Nephron progenitor cell (in vitro differentiated cells): Measurements from ENCODE around the gene WDR45.
A peak's percentile ranks its signal among the peaks of the same experiment; 100 is the strongest.

ENCODE experiments used
- DNase-seq: peaks from one replicate; pipeline ENCODE4 v3.0.0; 2021
- H3K27ac Mint-ChIP-seq: 2 replicates; pipeline ENCODE4 v1.8.0; 2021; ENCODE audit warnings: mild to moderate bottlenecking, moderate library complexity, mixed read lengths
- H3K27me3 Mint-ChIP-seq: 2 replicates; pipeline ENCODE4 v1.8.0; 2021; ENCODE audit warnings: mild to moderate bottlenecking, low read depth, mixed read lengths; ENCODE audit not compliant: poor library complexity
- H3K36me3 Mint-ChIP-seq: 2 replicates; pipeline ENCODE4 v1.8.0; 2021; ENCODE audit warnings: low read depth, mixed read lengths
- H3K4me1 Mint-ChIP-seq: 2 replicates; pipeline ENCODE4 v1.8.0; 2021; ENCODE audit warnings: mixed read lengths
- H3K4me3 Mint-ChIP-seq: 2 replicates; pipeline ENCODE4 v1.8.0; 2021; ENCODE audit warnings: mild to moderate bottlenecking, moderate library complexity, mixed read lengths
- H3K9me3 Mint-ChIP-seq: 2 replicates; pipeline ENCODE4 v1.8.0; 2021; ENCODE audit warnings: mild to moderate bottlenecking, moderate library complexity, mixed read lengths
- CTCF ChIP-seq: fragments of 200-600 bp; sonication (generic); IDR thresholded peaks from 2 replicates; pipeline ENCODE4 v1.5.0; 2021; ENCODE audit warnings: antibody characterized with exemption

Gene WDR45

GRCh38 chrX:49053223-49054072 lies 26.2 kb downstream of the WDR45 start:
- no peak overlapping the region for H3K27ac Mint-ChIP-seq
- H3K36me3 Mint-ChIP-seq: peaks cover 16% of the 10 kb centered on the region
- no peak for TF ChIP-seq CTCF
- peaks cover 22% of the 10 kb centered on the region for H3K4me1 Mint-ChIP-seq
- H3K4me3 Mint-ChIP-seq: peak overlapping the region; percentile 87
- DNase-seq: peak; percentile 83
- peaks cover 66% of the 10 kb centered on the region for H3K9me3 Mint-ChIP-seq
- peaks cover 3% of the 10 kb centered on the region for H3K27me3 Mint-ChIP-seq

- H3K4me1 Mint-ChIP-seq: peaks cover 36% of the 10 kb centered on the region
- peaks cover 3% of the 10 kb centered on the region for H3K27me3 Mint-ChIP-seq
- no peak for DNase-seq
- H3K36me3 Mint-ChIP-seq: peaks cover under 1% of the 10 kb centered on the region
- H3K27ac Mint-ChIP-seq: no peak overlapping the region
- TF ChIP-seq CTCF: no peak
- H3K9me3 Mint-ChIP-seq: peaks cover 39% of the 10 kb centered on the region
- H3K4me3 Mint-ChIP-seq: peak overlapping the region; percentile 93
These were observed 35.8 kb downstream of the WDR45 start for GRCh38 chrX:49043987-49044281.

GRCh38 chrX:49043220-49043986 lies 36.3 kb downstream of the WDR45 start, which contains the start of gene TFE3:
Gene TFE3 (minus strand): TSS chrX:49043357. CDS start chrX:49043226, 131 bp downstream.
- Mint-ChIP-seq H3K4me1 (peaks cover 41% of the 10 kb centered on the region), H3K9me3 (peaks cover 41% of the 10 kb centered on the region), H3K36me3 (peaks cover 6% of the 10 kb centered on the region), H3K27me3 (peaks cover 3% of the 10 kb centered on the region), H3K27ac (peak within 1 kb of the TSS; percentile 98), H3K4me3 (peak within 1 kb of the TSS; percentile 93)
- peak; percentile 48 for TF ChIP-seq CTCF
- peak; percentile 95 for DNase-seq

GRCh38 chrX:49042581-49043219 lies 37.0 kb downstream of the WDR45 start:
- DNase-seq: no peak
- no peak for TF ChIP-seq CTCF
- H3K4me3 Mint-ChIP-seq: peak overlapping the region; percentile 93
- H3K27ac Mint-ChIP-seq: peak overlapping the region; percentile 98
- peaks cover 44% of the 10 kb centered on the region for H3K9me3 Mint-ChIP-seq
- H3K4me1 Mint-ChIP-seq: peaks cover 41% of the 10 kb centered on the region
- peaks cover 13% of the 10 kb centered on the region for H3K36me3 Mint-ChIP-seq
- peaks cover 3% of the 10 kb centered on the region for H3K27me3 Mint-ChIP-seq

- no peak for TF ChIP-seq CTCF
- H3K4me1 Mint-ChIP-seq: peaks cover 41% of the 10 kb centered on the region
- H3K4me3 Mint-ChIP-seq: peak overlapping the region; percentile 93
- DNase-seq: no peak
- peaks cover 3% of the 10 kb centered on the region for H3K27me3 Mint-ChIP-seq
- H3K9me3 Mint-ChIP-seq: peaks cover 40% of the 10 kb centered on the region
- peaks cover 17% of the 10 kb centered on the region for H3K36me3 Mint-ChIP-seq
- peak overlapping the region; percentile 98 for H3K27ac Mint-ChIP-seq
These were observed 37.7 kb downstream of the WDR45 start for GRCh38 chrX:49041744-49042580.
